ENCODE results near the gene THSD7B.

GRCh38 chr2:136798766-136799165 is 33.4 kb downstream of the THSD7B start:
- no peak for TF ChIP-seq CTCF (IDR thresholded peaks at IDR 0.05)
- no peak for TF ChIP-seq POLR2A (IDR thresholded peaks at IDR 0.05)

All from Peyer's patch (tissue), 4 donors.